ENCODE results near the gene UBAC1.
A peak's percentile ranks its signal among the peaks of the same experiment; 100 is the strongest.
"Not testable (repeated sequence)": the region's sequence is repeated elsewhere in the genome, so short reads cannot be mapped to it uniquely, and the experiment has no call there.

Gene UBAC1

DNA sequence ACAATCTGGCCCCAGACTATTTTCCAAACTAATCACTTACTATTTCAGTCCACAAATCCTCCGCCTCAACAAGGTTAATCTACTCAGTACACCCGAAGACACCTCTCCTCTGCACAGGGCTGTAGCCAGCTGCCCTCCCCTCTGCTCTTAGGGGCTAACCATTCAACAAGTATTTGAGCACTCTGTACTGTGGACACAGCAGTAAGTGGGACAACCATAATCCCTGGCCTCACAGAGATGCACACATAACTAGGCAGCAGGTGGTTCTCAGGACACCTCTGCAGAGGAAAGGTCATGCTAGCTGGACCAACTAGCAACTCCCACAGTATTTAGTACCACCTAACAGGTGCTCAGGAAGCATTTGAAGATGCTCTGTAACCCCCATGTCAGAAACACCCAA lies 59.3 kb downstream of the UBAC1 start:
- no peak for DNase-seq (ENCODE audit: low read depth in 2 of 2)

DNA sequence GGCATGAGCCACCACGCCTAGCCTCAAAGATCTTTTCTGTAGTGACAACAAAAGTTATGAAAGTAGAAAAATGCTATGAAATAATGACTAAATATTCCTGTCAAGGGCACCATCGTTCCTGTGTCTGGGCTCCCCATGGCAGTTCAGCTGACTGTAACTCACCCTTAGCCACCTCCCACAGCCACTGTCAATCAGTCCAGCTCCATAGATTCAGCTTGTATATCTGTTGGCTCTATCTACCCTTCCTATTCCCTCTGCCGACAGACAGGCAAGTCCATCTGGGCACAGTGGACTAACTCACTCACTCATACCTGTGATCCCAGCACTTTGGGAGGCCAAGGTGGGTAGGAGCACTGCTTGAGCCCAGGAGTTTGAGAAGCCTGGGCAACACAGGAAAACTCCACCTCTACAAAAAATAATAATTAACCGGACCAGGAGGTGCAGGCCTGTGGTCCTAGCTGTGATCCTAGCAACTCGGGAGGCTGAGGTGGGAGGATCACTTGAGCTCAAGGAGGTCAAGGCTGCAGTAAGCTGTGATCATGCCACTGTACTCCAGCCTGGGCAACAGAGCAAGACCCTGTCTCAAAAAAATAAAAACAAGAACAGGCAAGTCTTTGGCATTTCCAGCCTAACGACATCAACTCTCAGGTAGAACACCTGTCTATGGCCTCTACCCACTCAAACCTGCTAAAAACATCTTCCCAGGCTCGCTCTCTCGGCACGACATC lies 60.0 kb downstream of the UBAC1 start:
- DNase-seq (ENCODE audit: low read depth in 2 of 2), result no peak

GRCh38 chr9:135898634-135899407 lies 62.4 kb downstream of the UBAC1 start:
- DNase-seq (ENCODE audit: low read depth in 2 of 2), result peak; percentile 79

DNA sequence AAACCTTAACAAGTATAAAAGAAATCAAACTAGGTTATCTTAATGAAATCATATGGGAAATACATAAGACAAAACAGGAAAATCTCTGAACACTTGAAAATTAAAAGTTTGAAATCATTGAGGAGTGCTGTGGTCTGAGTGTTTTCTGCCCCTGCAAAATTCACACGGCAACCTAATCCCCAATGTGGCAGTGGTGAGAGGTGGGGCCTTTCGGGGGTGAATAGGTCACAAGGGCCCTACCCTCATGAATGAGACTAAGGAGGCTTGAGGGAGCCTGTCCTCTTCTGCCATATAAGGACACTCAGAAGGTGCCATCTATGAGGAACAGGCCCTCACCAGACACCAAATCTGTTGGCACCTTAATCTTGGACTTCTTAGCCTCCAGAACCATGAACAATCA lies 64.5 kb downstream of the UBAC1 start:
- DNase-seq (ENCODE audit: low read depth in 2 of 2), result no peak

DNA sequence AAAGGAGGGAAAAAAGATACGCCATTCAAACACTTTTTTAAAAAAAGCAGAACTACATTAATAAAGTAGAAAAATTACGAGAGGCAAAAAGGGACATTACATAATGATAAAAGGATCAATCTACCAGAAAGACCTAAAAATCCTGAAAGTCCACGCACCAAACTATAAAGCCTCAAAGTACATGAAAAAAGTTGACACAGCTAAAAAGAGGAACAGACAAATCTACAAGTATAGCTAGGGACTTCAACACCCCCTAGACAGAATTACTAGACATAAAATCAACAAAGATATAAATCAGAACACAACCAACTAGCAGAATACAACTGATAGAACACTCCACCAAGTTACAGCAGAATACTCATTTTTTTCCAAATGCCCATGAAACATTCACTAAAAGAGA lies 65.0 kb downstream of the UBAC1 start:
- DNase-seq (ENCODE audit: low read depth in 2 of 2), result no peak

DNA sequence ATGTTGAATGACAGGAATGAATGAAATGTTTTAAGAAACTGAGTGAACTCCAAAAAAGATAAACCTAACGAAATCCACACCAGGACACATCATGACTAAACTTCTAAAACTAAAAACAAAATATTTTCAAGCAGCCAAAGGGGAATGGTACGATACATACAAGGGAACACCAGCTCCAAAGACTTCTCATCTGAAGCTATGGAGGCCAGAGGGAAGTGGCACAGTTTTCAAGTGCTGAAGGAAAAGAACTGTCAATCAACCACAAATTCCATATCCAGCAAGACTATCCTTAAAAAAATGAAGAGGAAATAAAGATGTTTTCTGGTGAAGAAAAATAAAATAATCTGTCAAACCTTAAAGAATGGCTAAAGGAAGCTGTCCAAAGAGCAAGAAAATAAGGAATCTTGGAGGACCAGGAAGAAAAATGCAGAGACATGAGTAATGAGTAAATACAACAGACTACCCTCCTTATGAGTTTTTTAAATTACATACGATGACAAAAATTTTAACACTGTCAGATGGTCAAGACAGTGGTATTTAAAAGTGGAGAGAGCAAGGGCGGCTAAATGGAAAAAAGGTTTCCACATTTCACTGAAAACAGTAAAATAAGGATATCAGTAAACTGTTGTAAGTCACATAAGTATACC lies 65.8 kb downstream of the UBAC1 start:
- no peak for DNase-seq (ENCODE audit: low read depth in 2 of 2)

- DNase-seq (ENCODE audit: low read depth in 2 of 2), result no peak
Observed at GRCh38 chr9:135893104-135893503, 68.1 kb downstream of the UBAC1 start.

DNA sequence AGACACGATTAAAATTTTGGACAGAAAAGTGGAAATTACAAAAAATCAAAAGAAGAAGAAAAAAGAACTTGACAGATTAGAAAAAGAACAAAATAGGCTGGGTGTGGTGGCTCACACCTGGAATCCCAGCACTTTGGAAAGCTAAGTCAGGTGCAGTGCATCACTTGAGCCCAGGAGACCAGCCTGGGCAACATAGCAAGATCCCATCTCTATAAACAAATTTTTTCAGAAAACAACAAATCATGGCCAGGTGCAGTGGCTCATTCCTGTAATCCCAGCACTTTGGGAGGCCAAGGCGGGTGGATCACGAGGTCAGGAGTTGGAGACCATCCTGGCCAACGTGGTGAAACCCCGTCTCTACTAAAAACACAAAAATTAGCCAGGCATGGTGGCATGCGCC lies 68.8 kb downstream of the UBAC1 start:
- not testable (repeated sequence) for DNase-seq (ENCODE audit: low read depth in 2 of 2)

DNA sequence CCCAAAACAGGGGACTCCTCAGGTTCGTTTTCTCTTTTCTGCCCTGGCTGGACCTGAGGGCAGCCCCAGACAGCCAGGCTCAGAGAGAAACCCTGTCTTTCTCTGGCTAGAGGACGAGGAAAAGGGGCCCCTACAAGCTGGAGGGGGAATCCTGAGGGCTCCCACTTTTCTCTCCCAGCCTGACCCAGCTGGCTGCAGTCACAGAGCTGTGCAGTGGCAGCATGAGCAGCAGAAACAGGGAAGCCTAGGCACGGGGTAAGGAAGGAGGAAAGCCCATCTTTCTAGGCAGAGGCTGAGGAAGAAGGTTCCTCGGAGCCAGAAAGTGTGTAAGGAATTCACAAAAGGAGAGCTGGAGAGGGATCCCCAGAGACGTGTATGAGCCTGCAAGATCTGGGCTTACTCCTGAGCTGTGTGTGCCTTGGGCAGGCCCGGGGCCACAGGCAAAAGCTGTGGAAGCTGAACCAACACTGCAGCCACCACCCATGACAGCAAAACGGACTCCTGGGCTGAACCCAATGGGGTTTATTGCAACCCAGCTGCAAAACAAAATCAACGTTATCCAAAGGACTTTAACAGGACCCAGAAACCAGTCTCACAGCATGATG lies 70.0 kb downstream of the UBAC1 start:
- no peak for DNase-seq (ENCODE audit: low read depth in 2 of 2)

- DNase-seq (ENCODE audit: low read depth in 2 of 2), result no peak
Observed at GRCh38 chr9:135890190-135891026, 70.8 kb downstream of the UBAC1 start.

DNA sequence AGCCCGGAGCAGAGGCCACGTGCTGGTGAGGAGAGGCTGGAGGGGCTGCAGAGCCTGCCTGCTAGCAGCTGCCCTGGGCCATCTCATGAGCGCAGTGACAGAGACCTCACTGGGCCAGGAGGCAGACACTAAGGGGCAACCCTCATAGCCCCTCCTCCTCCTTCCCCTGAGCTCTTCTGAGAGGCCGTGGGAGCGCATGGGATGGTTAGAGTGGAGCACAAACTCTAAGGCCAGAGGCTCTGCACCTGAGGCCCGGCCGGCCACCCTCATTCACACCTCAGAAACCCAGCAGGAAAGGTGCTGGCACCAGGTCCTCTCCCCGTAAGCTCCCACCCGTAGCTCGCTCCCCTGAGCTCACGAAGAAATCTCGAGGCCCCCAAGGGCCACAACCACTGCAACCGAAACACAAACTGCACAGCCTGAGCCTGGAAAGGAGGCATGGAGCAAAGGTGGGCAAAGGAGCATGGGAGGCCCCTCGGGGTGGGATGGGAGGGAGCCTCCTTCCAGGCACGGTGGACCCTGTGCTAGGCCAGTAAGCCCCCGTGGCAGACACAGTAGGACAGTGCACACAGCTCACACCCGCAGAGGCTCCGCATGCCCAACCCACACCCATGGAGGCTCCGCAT lies 71.5 kb downstream of the UBAC1 start:
- DNase-seq (ENCODE audit: low read depth in 2 of 2), result no peak

GRCh38 chr9:135888766-135889394 lies 72.3 kb downstream of the UBAC1 start:
- DNase-seq (ENCODE audit: low read depth in 2 of 2), result no peak

- DNase-seq (ENCODE audit: low read depth in 2 of 2), result no peak
Observed at GRCh38 chr9:135888126-135888765, 72.9 kb downstream of the UBAC1 start.

DNA sequence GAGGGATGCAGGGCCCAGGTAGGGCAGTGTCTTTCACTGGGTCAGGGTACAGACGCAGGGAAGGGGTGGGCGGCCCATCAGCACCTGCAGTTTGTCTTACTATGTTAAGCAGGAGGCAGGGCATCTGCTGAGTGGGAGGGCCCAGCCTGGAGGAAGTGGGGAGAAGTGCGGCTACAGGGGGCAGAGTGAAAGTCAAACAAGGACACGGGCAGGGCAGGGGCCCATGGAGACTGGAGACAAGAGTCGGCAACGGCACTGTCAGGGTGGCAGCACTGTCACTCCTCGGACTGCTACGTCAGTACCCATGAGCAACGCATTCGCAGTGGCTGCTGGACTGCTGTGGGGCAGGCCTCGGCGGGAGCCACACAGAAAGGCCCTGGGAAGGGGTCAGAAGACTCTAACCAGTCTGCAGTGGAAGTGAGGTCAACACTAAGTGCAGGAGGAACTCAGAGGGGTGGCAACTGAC lies 73.6 kb downstream of the UBAC1 start:
- no peak for DNase-seq (ENCODE audit: low read depth in 2 of 2)

- DNase-seq (ENCODE audit: low read depth in 2 of 2), result no peak
Observed at GRCh38 chr9:135887021-135887507, 74.1 kb downstream of the UBAC1 start.

DNA sequence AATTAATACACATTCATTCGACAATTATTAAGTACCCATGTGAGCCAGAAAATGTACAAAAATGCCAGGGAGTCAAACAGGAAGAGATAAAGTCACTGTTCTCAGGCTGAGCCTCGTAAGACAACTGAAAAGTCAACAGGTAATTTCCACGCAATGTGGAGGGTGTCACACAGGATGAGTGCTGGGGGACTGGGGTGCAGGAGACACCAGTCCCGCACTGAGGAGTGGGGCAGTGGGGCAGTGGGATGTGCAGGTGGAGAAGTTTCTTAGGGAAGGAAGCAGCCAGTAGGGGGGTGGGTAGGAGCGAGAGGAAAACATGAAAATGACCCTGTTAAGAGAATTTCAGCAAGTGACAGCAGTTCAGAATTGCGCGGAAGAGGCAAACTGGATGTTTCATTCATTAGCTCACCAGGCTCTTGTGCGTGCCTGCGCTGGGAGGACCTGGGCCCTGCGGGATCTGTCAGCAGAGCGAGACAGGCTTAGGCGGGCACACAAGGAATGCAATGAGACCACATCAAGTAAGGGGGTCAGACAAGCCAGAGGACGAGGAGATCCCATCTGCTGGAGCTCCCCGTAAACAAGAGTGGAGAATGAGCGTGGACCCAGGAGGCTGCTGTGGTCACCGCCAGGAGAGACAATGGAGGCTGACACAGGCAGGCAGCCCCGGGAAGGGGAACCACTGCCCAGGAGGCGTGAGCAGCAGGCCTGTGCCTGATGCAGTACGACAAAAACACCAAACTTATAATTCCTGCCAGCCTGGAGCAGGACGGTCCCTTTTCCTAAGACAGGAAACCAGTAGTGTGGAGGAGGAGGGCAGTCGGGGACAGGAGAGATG lies 74.8 kb downstream of the UBAC1 start:
- DNase-seq (ENCODE audit: low read depth in 2 of 2), result no peak

DNA sequence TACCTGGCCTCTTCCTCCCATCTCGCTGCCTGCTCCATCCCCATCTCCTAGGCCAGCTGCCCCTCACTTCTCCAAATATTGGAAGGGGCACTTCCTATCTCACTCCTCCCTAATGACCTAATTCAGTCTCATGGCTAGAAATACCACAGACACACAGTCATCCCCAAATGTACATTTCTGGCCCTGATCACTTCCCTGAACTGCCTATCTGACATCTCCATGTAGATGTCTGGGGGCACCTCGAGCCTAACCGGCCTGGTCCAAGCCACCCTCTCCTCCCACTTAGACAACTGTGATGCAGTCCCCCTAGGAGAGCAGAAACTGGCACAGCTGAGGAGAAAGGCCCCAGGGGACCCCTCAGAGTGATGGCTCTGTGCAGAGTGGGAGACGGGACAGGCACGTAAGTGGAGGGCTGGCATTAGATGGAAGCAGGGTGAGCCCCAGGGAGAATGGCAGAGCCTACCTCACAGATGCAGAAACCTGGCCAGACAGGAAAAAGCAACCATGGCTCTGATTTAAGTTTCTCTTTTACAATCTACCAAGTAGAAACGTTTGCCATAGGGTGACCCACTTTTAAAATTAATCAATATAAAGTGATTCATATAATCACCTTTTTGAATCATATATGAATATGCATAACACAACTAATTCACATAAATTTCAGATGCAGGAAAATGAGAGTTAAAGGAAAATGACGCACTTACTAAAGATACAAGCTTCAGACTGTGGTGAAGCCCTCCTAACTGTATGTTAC lies 75.9 kb downstream of the UBAC1 start:
- DNase-seq (ENCODE audit: low read depth in 2 of 2), result no peak

Data from fibroblast of skin of left quadriceps (primary cell).